Vagina (tissue), 2 donors: ENCODE data around the gene FAR2.

Source experiments
- POLR2A ChIP-seq, 2 donors: fragments of 450-650 bp; IDR thresholded peaks; one replicate each; pipeline ENCODE4 v1.6.1; 2017; ENCODE audit warnings: antibody characterized with exemption in 2 of 2, mild to moderate bottlenecking in 2 of 2, moderate library complexity in 2 of 2
- POLR2AphosphoS5 ChIP-seq, 2 donors: sonication (generic); formaldehyde crosslinking; IDR thresholded peaks; one replicate each; pipeline ENCODE4 v1.9.0; 2017; ENCODE audit warnings: antibody characterized with exemption in 2 of 2, mild to moderate bottlenecking in 2 of 2, low read depth in 1 of 2; ENCODE audit not compliant: insufficient read depth in 1 of 2
- TF ChIP-seq, protein P1 (sequence below), 3 experiments: fragments of 450-650 bp in 2 of 3; fragments of 200-600 bp in 1 of 3; sonication (generic) in 1 of 3; IDR thresholded peaks; one replicate each; pipeline ENCODE4 v1.5.1; 2017 to 2019; ENCODE audit warnings: antibody characterized with exemption in 3 of 3, mild to moderate bottlenecking in 2 of 3, moderate library complexity in 2 of 3

DNA sequence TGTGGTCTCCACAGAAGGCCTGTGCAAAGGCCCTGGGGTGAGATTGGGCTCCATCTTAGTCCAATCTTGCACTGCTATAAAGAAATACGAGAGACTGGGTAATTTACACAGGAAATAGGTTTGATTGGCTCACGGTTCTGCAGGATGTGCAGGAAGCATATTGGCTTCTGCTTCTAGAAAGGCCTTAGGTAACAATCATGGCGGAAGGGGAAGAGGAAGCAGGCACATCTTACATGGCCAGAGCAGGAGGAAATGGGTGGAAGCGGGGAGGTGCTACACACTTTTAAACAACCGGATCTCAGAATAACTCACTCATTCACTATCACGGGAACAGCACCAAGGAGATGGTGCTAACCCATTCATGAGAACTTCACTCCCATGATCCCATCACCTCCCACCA lies 55.4 kb downstream of the FAR2 start:
- TF ChIP-seq, protein P1, sequence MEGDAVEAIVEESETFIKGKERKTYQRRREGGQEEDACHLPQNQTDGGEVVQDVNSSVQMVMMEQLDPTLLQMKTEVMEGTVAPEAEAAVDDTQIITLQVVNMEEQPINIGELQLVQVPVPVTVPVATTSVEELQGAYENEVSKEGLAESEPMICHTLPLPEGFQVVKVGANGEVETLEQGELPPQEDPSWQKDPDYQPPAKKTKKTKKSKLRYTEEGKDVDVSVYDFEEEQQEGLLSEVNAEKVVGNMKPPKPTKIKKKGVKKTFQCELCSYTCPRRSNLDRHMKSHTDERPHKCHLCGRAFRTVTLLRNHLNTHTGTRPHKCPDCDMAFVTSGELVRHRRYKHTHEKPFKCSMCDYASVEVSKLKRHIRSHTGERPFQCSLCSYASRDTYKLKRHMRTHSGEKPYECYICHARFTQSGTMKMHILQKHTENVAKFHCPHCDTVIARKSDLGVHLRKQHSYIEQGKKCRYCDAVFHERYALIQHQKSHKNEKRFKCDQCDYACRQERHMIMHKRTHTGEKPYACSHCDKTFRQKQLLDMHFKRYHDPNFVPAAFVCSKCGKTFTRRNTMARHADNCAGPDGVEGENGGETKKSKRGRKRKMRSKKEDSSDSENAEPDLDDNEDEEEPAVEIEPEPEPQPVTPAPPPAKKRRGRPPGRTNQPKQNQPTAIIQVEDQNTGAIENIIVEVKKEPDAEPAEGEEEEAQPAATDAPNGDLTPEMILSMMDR (IDR thresholded peaks at IDR 0.05): no peak
- no peak for TF ChIP-seq POLR2A (IDR thresholded peaks at IDR 0.05)
- TF ChIP-seq POLR2AphosphoS5 (IDR thresholded peaks at IDR 0.05; ENCODE audit: insufficient read depth in 1 of 2, low read depth in 1 of 2): no peak
